H1 (cell line): ENCODE results near the gene MAGOH. TPM values are rescaled to one million over a fixed set of nuclear protein-coding genes. Genes with fewer than 3 reads are reported as not detected.

ENCODE experiments used
- CEBPB ChIP-seq: IDR thresholded peaks from 2 replicates; pipeline ENCODE4 v1.6.1; 2012; ENCODE audit warnings: low read depth, low read length
- EP300 ChIP-seq, 2 experiments: IDR thresholded peaks; 1 replicate in 1 of 2; 2 replicates in 1 of 2; pipeline ENCODE4 v1.6.1; 2011 to 2012; ENCODE audit warnings: low read depth in 2 of 2, low read length in 2 of 2, mild to moderate bottlenecking in 2 of 2, borderline replicate concordance in 1 of 2, inconsistent platforms in 1 of 2, moderate library complexity in 1 of 2
- MAFK ChIP-seq: IDR thresholded peaks from 2 replicates; pipeline ENCODE4 v1.6.1; 2012; ENCODE audit warnings: low read depth, mild to moderate bottlenecking, improper control_type of control experiment, low read length
- POU5F1 ChIP-seq: IDR thresholded peaks from 2 replicates; pipeline ENCODE4 v1.6.1; 2011; ENCODE audit warnings: low read depth, mild to moderate bottlenecking, low read length, moderate library complexity
- RAD21 ChIP-seq, 2 experiments: IDR thresholded peaks in 1 of 2; conservative IDR thresholded peaks in 1 of 2; 2 replicates each; pipeline ENCODE4 v1.6.1; 2011; ENCODE audit warnings: low read depth in 2 of 2, low read length in 2 of 2, improper control_type of control experiment in 1 of 2, inconsistent platforms in 1 of 2, mild to moderate bottlenecking in 1 of 2, moderate library complexity in 1 of 2
- TBP ChIP-seq: IDR thresholded peaks from 2 replicates; pipeline ENCODE4 v1.6.1; 2011; ENCODE audit warnings: low read depth, low read length, improper control_type of control experiment
- polyA plus RNA-seq, 7 experiments: library from polyadenylated mRNA; depleted of rRNA in 3 of 7; stranded (reverse) in 5 of 7; unstranded in 2 of 7; fragments of >200 nt in 5 of 7; fragments of 200-250 nt in 2 of 7; gene quantifications; 1 replicate in 5 of 7; 2 replicates in 1 of 7; 4 replicates in 1 of 7; pipeline versions ENCODE4 v1.2.1 to v1.2.3, GENCODE V29; 2011 to 2013; ENCODE audit warnings: missing spikeins in 2 of 7, mixed read lengths in 2 of 7
- total RNA-seq: library from RNA; stranded (reverse); fragmentation: NEBNext Ultra II Directional; extraction: Animal tissue kit (Norgen Biotek cat#: 25700); gene quantifications from 2 replicates; pipeline ENCODE4 v1.2.1, GENCODE V29; 2021
- TF ChIP-seq, protein P1 (sequence below): IDR thresholded peaks from 2 replicates; pipeline ENCODE4 v1.6.1; 2012; ENCODE audit warnings: inconsistent platforms

The MAGOH gene
- total and polyA plus RNA-seq, 2 of the 8 experiments (the other 6 are each of a cell fraction or from before 2014, with no cell fraction given), result 46.9 to 74.3 TPM

- TF ChIP-seq, protein P1, sequence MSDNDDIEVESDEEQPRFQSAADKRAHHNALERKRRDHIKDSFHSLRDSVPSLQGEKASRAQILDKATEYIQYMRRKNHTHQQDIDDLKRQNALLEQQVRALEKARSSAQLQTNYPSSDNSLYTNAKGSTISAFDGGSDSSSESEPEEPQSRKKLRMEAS, result no peak
- no peak for TF ChIP-seq POU5F1
- TF ChIP-seq EP300 (IDR thresholded peaks at IDR 0.05; ENCODE audit: borderline replicate concordance in 1 of 2, low read depth in 2 of 2, low read length in 2 of 2), result no peak
- TF ChIP-seq MAFK, result no peak
- no peak for TF ChIP-seq RAD21 (IDR thresholded peaks at IDR 0.05 in 1 of 2, conservative IDR thresholded peaks at IDR 0.05 in 1 of 2; ENCODE audit: low read depth in 2 of 2, low read length in 2 of 2)
- no peak for TF ChIP-seq CEBPB
- no peak for TF ChIP-seq TBP
Measured at GRCh38 chr1:53189061-53189460, 49.3 kb downstream of the MAGOH start (continued).
